HEK293 (cell line): ENCODE data around the gene C4orf50.

Experiments used
- HOXD13 ChIP-seq: sonication (generic); formaldehyde crosslinking; IDR thresholded peaks from 2 replicates; pipeline ENCODE4 v1.8.0; 2022; ENCODE audit warnings: missing genetic modification reagents, borderline replicate concordance
- KLF9 ChIP-seq: fragments of 450-650 bp; formaldehyde crosslinking; IDR thresholded peaks from 2 replicates; pipeline ENCODE4 v1.5.1; 2016; ENCODE audit warnings: missing biosample characterization, missing genetic modification characterization, low read depth
- OVOL3 ChIP-seq: fragments of 450-650 bp; formaldehyde crosslinking; IDR thresholded peaks from 2 replicates; pipeline ENCODE4 v1.5.1; 2016; ENCODE audit warnings: missing biosample characterization, missing genetic modification characterization
- PRDM1 ChIP-seq: fragments of 450-650 bp; formaldehyde crosslinking; IDR thresholded peaks from 2 replicates; pipeline ENCODE4; 2016; ENCODE audit warnings: missing biosample characterization, missing genetic modification characterization
- YY1 ChIP-seq: fragments of 450-650 bp; formaldehyde crosslinking; IDR thresholded peaks from 2 replicates; pipeline ENCODE4 v1.5.1; 2018; ENCODE audit warnings: missing biosample characterization, missing genetic modification characterization
- ZNF660 ChIP-seq: fragments of 450-650 bp; IDR thresholded peaks from 2 replicates; pipeline ENCODE4 v1.5.1; 2018; ENCODE audit warnings: missing biosample characterization, mild to moderate bottlenecking, missing genetic modification characterization
- TF ChIP-seq, protein P1 (sequence below): fragments of 450-650 bp; formaldehyde crosslinking; IDR thresholded peaks from 2 replicates; pipeline ENCODE4 v1.5.1; 2016; ENCODE audit warnings: missing biosample characterization, missing genetic modification characterization
- TF ChIP-seq, protein P2 (sequence below): fragments of 450-650 bp; formaldehyde crosslinking; IDR thresholded peaks from 2 replicates; pipeline ENCODE4 v1.5.1; 2016; ENCODE audit warnings: missing biosample characterization, missing genetic modification characterization

DNA sequence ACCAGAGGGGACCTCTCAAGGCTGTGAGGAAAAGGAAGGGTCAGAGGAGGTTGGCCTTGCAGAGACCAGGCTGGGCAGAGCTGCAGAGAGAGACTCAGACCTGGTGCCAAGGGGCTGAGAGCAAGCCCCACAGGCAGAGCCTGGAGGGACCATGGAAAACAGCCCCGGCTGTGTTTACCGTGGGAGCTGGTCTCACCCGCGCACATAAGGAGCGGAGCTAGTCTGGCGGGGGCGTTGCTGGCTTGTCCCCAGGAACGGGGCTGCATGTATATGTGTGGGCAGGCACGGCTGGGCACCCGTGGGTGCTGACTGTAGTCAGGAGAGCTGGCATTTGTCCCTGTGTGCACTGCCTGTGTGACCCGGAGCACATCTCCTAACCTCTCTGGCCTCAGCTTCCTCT is 45.7 kb downstream of the C4orf50 start:
- TF ChIP-seq, protein P1, sequence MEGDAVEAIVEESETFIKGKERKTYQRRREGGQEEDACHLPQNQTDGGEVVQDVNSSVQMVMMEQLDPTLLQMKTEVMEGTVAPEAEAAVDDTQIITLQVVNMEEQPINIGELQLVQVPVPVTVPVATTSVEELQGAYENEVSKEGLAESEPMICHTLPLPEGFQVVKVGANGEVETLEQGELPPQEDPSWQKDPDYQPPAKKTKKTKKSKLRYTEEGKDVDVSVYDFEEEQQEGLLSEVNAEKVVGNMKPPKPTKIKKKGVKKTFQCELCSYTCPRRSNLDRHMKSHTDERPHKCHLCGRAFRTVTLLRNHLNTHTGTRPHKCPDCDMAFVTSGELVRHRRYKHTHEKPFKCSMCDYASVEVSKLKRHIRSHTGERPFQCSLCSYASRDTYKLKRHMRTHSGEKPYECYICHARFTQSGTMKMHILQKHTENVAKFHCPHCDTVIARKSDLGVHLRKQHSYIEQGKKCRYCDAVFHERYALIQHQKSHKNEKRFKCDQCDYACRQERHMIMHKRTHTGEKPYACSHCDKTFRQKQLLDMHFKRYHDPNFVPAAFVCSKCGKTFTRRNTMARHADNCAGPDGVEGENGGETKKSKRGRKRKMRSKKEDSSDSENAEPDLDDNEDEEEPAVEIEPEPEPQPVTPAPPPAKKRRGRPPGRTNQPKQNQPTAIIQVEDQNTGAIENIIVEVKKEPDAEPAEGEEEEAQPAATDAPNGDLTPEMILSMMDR (tag by site-specific recombination): no peak
- TF ChIP-seq, protein P2, sequence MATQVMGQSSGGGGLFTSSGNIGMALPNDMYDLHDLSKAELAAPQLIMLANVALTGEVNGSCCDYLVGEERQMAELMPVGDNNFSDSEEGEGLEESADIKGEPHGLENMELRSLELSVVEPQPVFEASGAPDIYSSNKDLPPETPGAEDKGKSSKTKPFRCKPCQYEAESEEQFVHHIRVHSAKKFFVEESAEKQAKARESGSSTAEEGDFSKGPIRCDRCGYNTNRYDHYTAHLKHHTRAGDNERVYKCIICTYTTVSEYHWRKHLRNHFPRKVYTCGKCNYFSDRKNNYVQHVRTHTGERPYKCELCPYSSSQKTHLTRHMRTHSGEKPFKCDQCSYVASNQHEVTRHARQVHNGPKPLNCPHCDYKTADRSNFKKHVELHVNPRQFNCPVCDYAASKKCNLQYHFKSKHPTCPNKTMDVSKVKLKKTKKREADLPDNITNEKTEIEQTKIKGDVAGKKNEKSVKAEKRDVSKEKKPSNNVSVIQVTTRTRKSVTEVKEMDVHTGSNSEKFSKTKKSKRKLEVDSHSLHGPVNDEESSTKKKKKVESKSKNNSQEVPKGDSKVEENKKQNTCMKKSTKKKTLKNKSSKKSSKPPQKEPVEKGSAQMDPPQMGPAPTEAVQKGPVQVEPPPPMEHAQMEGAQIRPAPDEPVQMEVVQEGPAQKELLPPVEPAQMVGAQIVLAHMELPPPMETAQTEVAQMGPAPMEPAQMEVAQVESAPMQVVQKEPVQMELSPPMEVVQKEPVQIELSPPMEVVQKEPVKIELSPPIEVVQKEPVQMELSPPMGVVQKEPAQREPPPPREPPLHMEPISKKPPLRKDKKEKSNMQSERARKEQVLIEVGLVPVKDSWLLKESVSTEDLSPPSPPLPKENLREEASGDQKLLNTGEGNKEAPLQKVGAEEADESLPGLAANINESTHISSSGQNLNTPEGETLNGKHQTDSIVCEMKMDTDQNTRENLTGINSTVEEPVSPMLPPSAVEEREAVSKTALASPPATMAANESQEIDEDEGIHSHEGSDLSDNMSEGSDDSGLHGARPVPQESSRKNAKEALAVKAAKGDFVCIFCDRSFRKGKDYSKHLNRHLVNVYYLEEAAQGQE (tag by site-specific recombination): no peak
- TF ChIP-seq ZNF660 (tag by site-specific recombination) (no peak), PRDM1 (tag by site-specific recombination) (no peak), OVOL3 (tag by site-specific recombination) (no peak), KLF9 (tag by site-specific recombination) (no peak), HOXD13 (CRISPR knock-in tag) (no peak), YY1 (no peak)
